ENCODE measurements around the gene CCR5. TPM values are rescaled to one million over a fixed set of nuclear protein-coding genes. Genes with fewer than 3 reads are reported as not detected.

The CCR5 gene
- total and polyA plus RNA-seq, 2 of the 8 experiments (the other 6 are each of a cell fraction or from before 2014, with no cell fraction given) = not detected

- H2AK5ac ChIP-seq (ENCODE audit: low read depth, low read length) = no peak overlapping the region
- H4K8ac ChIP-seq (ENCODE audit: extremely low read depth, insufficient read depth, low read length) = no peak overlapping the region; the same call in 1 of the 2 replicates
- no peaks in the 10 kb centered on the region for H3K79me2 ChIP-seq (ENCODE audit: control insufficient read depth in 1 of 2, insufficient read depth in 2 of 2, low read length in 2 of 2)
- WGBS, 2 experiments (ENCODE audit: extremely low coverage in 1 of 2, insufficient coverage in 1 of 2, insufficient read length in 1 of 2, insufficient replicate concordance in 2 of 2, low coverage in 1 of 2, low lambda C conversion rate in 2 of 2, missing lambda C conversion rate in 1 of 2) = 96% methylated on average over 4 of the region's 4 CpGs; no CpG with 5 or more reads in 1 of the 2 experiments
- H3K23ac ChIP-seq (ENCODE audit: insufficient read length) = no peak overlapping the region
- H2BK120ac ChIP-seq (replicated peaks; ENCODE audit: low read depth, low read length) = no peak overlapping the region
- CTCF ChIA-PET (ENCODE audit: partially characterized antibody) = interaction anchor here (0.8 to 1.8 kb wide), 4 partner anchors 9 to 205 kb away, joined by 3 to 6 read pairs (median 4); no protein-coding TSS in a partner anchor
- H3K27me3 ChIP-seq (replicated peaks in 1 of 4; ENCODE audit: control insufficient read depth in 3 of 4, extremely low read depth in 1 of 4, insufficient read depth in 3 of 4, low read length in 3 of 4) = no peaks in the 10 kb centered on the region
- no peaks in the 10 kb centered on the region for H3K23me2 ChIP-seq (ENCODE audit: low read depth, low read length)
- H3K9ac ChIP-seq (replicated peaks in 1 of 4; ENCODE audit: extremely low read depth in 1 of 4, low read depth in 3 of 4, low read length in 3 of 4) = no peak overlapping the region
- no peak overlapping the region for H3K18ac ChIP-seq (ENCODE audit: extremely low read depth, low read length)
- H2BK5ac ChIP-seq (ENCODE audit: low read depth, low read length) = 0 out of 2 replicates have a peak overlapping the region, but pooled peaks have one; percentile 5
- DNase-seq (ENCODE audit: low read depth in 1 of 2, low spot score in 2 of 2) (no peak), FAIRE-seq (no peak)
- no peak overlapping the region for H2AFZ ChIP-seq (ENCODE audit: low read length)
- no peaks in the 10 kb centered on the region for H3K9me3 ChIP-seq (ENCODE audit: insufficient read depth in 2 of 2, low read depth in 1 of 2, low read length in 1 of 2)
- no peaks in the 10 kb centered on the region for H3K79me1 ChIP-seq (ENCODE audit: low read depth, low read length)
- H2BK12ac ChIP-seq (ENCODE audit: low read depth, low read length) = no peak overlapping the region
- H3K4me3 ChIP-seq (ENCODE audit: extremely low read depth in 1 of 4, insufficient read depth in 2 of 4, low read depth in 3 of 4, low read length in 4 of 4) = no peak overlapping the region
- no peak overlapping the region for H3K56ac ChIP-seq (replicated peaks; ENCODE audit: insufficient read length, low read depth, low read length)
- H3K27ac ChIP-seq (ENCODE audit: low read depth, low read length) = no peak overlapping the region
- H2BK20ac ChIP-seq (ENCODE audit: low read length) = no peak overlapping the region
- no peak overlapping the region for H3K4me2 ChIP-seq (ENCODE audit: insufficient read depth in 1 of 2, low read depth in 2 of 2, low read length in 2 of 2)
- H4K91ac ChIP-seq (replicated peaks; ENCODE audit: insufficient read length, low read length) = no peak overlapping the region
- no peak overlapping the region for H3K4ac ChIP-seq (replicated peaks; ENCODE audit: insufficient read length, low read depth, low read length)
- no peaks in the 10 kb centered on the region for H3K36me3 ChIP-seq (ENCODE audit: control insufficient read depth in 2 of 4, insufficient read depth in 4 of 4, low read length in 3 of 4)
- no peak overlapping the region for H4K5ac ChIP-seq (ENCODE audit: insufficient read length, low read depth, low read length)
- POLR2A ChIA-PET (ENCODE audit: partially characterized antibody) = no interaction called here
- H3K14ac ChIP-seq (ENCODE audit: insufficient read length) = no peak overlapping the region
- H2BK15ac ChIP-seq (ENCODE audit: low read length) = no peak overlapping the region
- H3K4me1 ChIP-seq (replicated peaks in 1 of 4; ENCODE audit: control insufficient read depth in 3 of 4, insufficient read depth in 4 of 4, low read length in 3 of 4) = peaks cover 0 to 6% (median 5%) of the 10 kb centered on the region in 4 experiments; a peak in 4 of 7 replicates
- no peaks in the 10 kb centered on the region for H4K20me1 ChIP-seq (replicated peaks in 1 of 2; ENCODE audit: control insufficient read depth in 1 of 2, insufficient read depth in 2 of 2, low read length in 2 of 2)
- TF ChIP-seq TCF12 (IDR thresholded peaks at IDR 0.05; ENCODE audit: low read depth, low read length) (no peak), MAFK (IDR thresholded peaks at IDR 0.05; ENCODE audit: low read depth, low read length) (no peak), ASH2L (IDR thresholded peaks at IDR 0.05; ENCODE audit: low read length) (no peak), SP4 (IDR thresholded peaks at IDR 0.05; ENCODE audit: low read length) (no peak), EGR1 (IDR thresholded peaks at IDR 0.05; ENCODE audit: borderline replicate concordance, low read depth, low read length) (no peak), TAF7 (optimal IDR thresholded peaks at IDR 0.05; ENCODE audit: borderline replicate concordance, low read depth, low read length) (no peak), JUN (IDR thresholded peaks at IDR 0.05; ENCODE audit: low read depth, low read length) (no peak), RBBP5 (IDR thresholded peaks at IDR 0.05; ENCODE audit: borderline replicate concordance, low read depth, low read length) (no peak), CREB1 (IDR thresholded peaks at IDR 0.05) (no peak), CBX5 (IDR thresholded peaks at IDR 0.05; ENCODE audit: low read depth, low read length) (no peak), ZNF274 (IDR thresholded peaks at IDR 0.05; ENCODE audit: borderline replicate concordance, extremely low read depth, low read length) (no peak), BRCA1 (IDR thresholded peaks at IDR 0.05; ENCODE audit: low read depth, low read length) (no peak), CHD1 (IDR thresholded peaks at IDR 0.05; ENCODE audit: low read depth, low read length) (no peak), EZH2 (IDR thresholded peaks at IDR 0.05; ENCODE audit: low read depth, low read length, severe bottlenecking) (no peak), BACH1 (IDR thresholded peaks at IDR 0.05; ENCODE audit: low read length) (no peak)
Measured at GRCh38 chr3:46419816-46420215, 49.1 kb downstream of the CCR5 start.
